Sigmoid colon (tissue), 4 donors: ENCODE results near the gene HSPB9.
"Not testable (repeated sequence)": the region's sequence is repeated elsewhere in the genome, so short reads cannot be mapped to it uniquely, and the experiment has no call there.

Experiments
- EP300 ChIP-seq, 4 donors: sonication (generic); formaldehyde crosslinking; IDR thresholded peaks; one replicate each; pipeline ENCODE4 v1.6.1; 2017; ENCODE audit warnings: antibody characterized with exemption in 4 of 4
- POLR2A ChIP-seq, 2 donors: fragments of 450-650 bp; IDR thresholded peaks; one replicate each; pipeline ENCODE4 v1.6.1; 2016; ENCODE audit warnings: antibody characterized with exemption in 2 of 2, mild to moderate bottlenecking in 2 of 2, moderate library complexity in 2 of 2
- POLR2AphosphoS5 ChIP-seq, 4 donors: sonication (generic); formaldehyde crosslinking; IDR thresholded peaks; one replicate each; pipeline ENCODE4 v1.6.1; 2017; ENCODE audit warnings: antibody characterized with exemption in 4 of 4

GRCh38 chr17:42140690-42141089 is 18.1 kb downstream of the HSPB9 start:
- not testable (repeated sequence) for TF ChIP-seq EP300, POLR2A, POLR2AphosphoS5 (IDR thresholded peaks at IDR 0.05)
